H9 (cell line): ENCODE results near the gene PCDHGB7. TPM values are rescaled to one million over a fixed set of nuclear protein-coding genes. Genes with fewer than 3 reads are reported as not detected.
"Not testable (repeated sequence)": the region's sequence is repeated elsewhere in the genome, so short reads cannot be mapped to it uniquely, and the experiment has no call there.

Experiments used
- DNase-seq: peaks from one replicate; pipeline ENCODE4 v3.0.0-alpha.2; 2017
- H2AFZ ChIP-seq: one replicate; pipeline ENCODE4 v1.6.1; 2013; ENCODE audit warnings: mild to moderate bottlenecking, low read length, control low read depth, moderate library complexity
- H2AK5ac ChIP-seq: 2 replicates; pipeline ENCODE4 v1.6.1; 2013; ENCODE audit warnings: low read length, control low read depth, mixed read lengths; ENCODE audit not compliant: insufficient read length
- H2BK120ac ChIP-seq: one replicate; pipeline ENCODE4 v1.6.1; 2013; ENCODE audit warnings: low read depth, mild to moderate bottlenecking, low read length, control low read depth, inconsistent platforms; ENCODE audit not compliant: poor library complexity, severe bottlenecking
- H2BK12ac ChIP-seq: 2 replicates; pipeline ENCODE4 v1.6.1; 2013; ENCODE audit warnings: low read length, control low read depth, mixed read lengths, low read depth; ENCODE audit not compliant: insufficient read length
- H2BK15ac ChIP-seq: 2 replicates; pipeline ENCODE4 v1.6.1; 2013; ENCODE audit warnings: low read depth, low read length, control low read depth
- H2BK20ac ChIP-seq: one replicate; pipeline ENCODE4 v1.6.1; 2013; ENCODE audit warnings: low read depth, mild to moderate bottlenecking, low read length, control low read depth, inconsistent platforms; ENCODE audit not compliant: poor library complexity, severe bottlenecking
- H2BK5ac ChIP-seq: 2 replicates; pipeline ENCODE4 v1.6.1; 2013; ENCODE audit warnings: low read length, control low read depth, mixed read lengths; ENCODE audit not compliant: insufficient read length
- H3K14ac ChIP-seq: 2 replicates; pipeline ENCODE4 v1.6.1; 2013; ENCODE audit warnings: low read length, control low read depth; ENCODE audit not compliant: insufficient read depth
- H3K18ac ChIP-seq: 2 replicates; pipeline ENCODE4 v1.6.1; 2013; ENCODE audit warnings: low read depth, mild to moderate bottlenecking, mixed read lengths, low read length, control low read depth; ENCODE audit not compliant: insufficient read length
- H3K23ac ChIP-seq: 2 replicates; pipeline ENCODE4 v1.6.1; 2013; ENCODE audit warnings: low read length, control low read depth, mixed read lengths, low read depth; ENCODE audit not compliant: insufficient read length
- H3K23me2 ChIP-seq: 2 replicates; pipeline ENCODE4 v1.6.1; 2013; ENCODE audit warnings: low read depth, mild to moderate bottlenecking, mixed read lengths, low read length, control low read depth; ENCODE audit not compliant: insufficient read length, poor library complexity, severe bottlenecking
- H3K27ac ChIP-seq: 2 replicates; pipeline ENCODE4 v1.5.1; 2013; ENCODE audit warnings: low read length, control low read depth, mixed read lengths, low read depth; ENCODE audit not compliant: insufficient read length
- H3K27me3 ChIP-seq: 2 replicates; pipeline ENCODE4 v1.6.1; 2013; ENCODE audit warnings: low read length, control low read depth, inconsistent platforms; ENCODE audit not compliant: insufficient read depth
- H3K4ac ChIP-seq: 2 replicates; pipeline ENCODE4 v1.6.1; 2013; ENCODE audit warnings: low read depth, mild to moderate bottlenecking, control low read depth, inconsistent platforms, low read length, moderate library complexity
- H3K4me1 ChIP-seq: 2 replicates; pipeline ENCODE4 v1.6.1; 2013; ENCODE audit warnings: low read length, control low read depth, inconsistent platforms; ENCODE audit not compliant: insufficient read depth
- H3K4me2 ChIP-seq: 2 replicates; pipeline ENCODE4 v1.6.1; 2013; ENCODE audit warnings: low read length, control low read depth, mixed read lengths; ENCODE audit not compliant: insufficient read length, insufficient read depth
- H3K56ac ChIP-seq: 2 replicates; pipeline ENCODE4 v1.6.1; 2013; ENCODE audit warnings: low read depth, mild to moderate bottlenecking, mixed read lengths, low read length, control low read depth; ENCODE audit not compliant: insufficient read length
- H3K79me1 ChIP-seq: 2 replicates; pipeline ENCODE4 v1.6.1; 2013; ENCODE audit warnings: low read depth, mild to moderate bottlenecking, moderate library complexity, low read length, control low read depth, inconsistent platforms; ENCODE audit not compliant: insufficient read depth, poor library complexity, severe bottlenecking
- H3K79me2 ChIP-seq: 2 replicates; pipeline ENCODE4 v1.6.1; 2013; ENCODE audit warnings: low read length, control low read depth, inconsistent platforms; ENCODE audit not compliant: insufficient read depth
- H3K9ac ChIP-seq: 2 replicates; pipeline ENCODE4 v1.6.1; 2013; ENCODE audit warnings: low read length, control low read depth, mixed read lengths; ENCODE audit not compliant: insufficient read length; ENCODE audit errors: extremely low read depth
- H3K9me3 ChIP-seq: one replicate; pipeline ENCODE4 v1.6.1; 2013; ENCODE audit warnings: low read depth, low read length, inconsistent platforms; ENCODE audit not compliant: control insufficient read depth
- H3T11ph ChIP-seq: one replicate; pipeline ENCODE4 v1.6.1; 2013; ENCODE audit warnings: mild to moderate bottlenecking, low read length, control low read depth, inconsistent platforms
- H4K20me1 ChIP-seq: one replicate; pipeline ENCODE4 v1.6.1; 2013; ENCODE audit not compliant: control insufficient read depth, insufficient read length, insufficient read depth
- H4K5ac ChIP-seq: 2 replicates; pipeline ENCODE4 v1.6.1; 2013; ENCODE audit warnings: low read depth, mild to moderate bottlenecking, mixed read lengths, low read length, control low read depth; ENCODE audit not compliant: insufficient read length
- H4K8ac ChIP-seq: replicated peaks from 2 replicates; pipeline ENCODE4 v1.6.1; 2013; ENCODE audit warnings: low read length, control low read depth, mixed read lengths, low read depth; ENCODE audit not compliant: insufficient read length
- H4K91ac ChIP-seq: 2 replicates; pipeline ENCODE4 v1.6.1; 2013; ENCODE audit warnings: low read depth, mild to moderate bottlenecking, moderate library complexity, mixed read lengths, low read length, control low read depth; ENCODE audit not compliant: insufficient read length
- H3K27ac Mint-ChIP-seq, 3 experiments: 2 replicates in 2 of 3; 3 replicates in 1 of 3; pipeline ENCODE4 v1.8.0; 2020 to 2021; ENCODE audit warnings: mixed read lengths in 3 of 3, mild to moderate bottlenecking in 1 of 3, moderate library complexity in 1 of 3
- H3K27me3 Mint-ChIP-seq: 2 replicates; pipeline ENCODE4 v1.8.0; 2021; ENCODE audit warnings: low read depth, mild to moderate bottlenecking, moderate library complexity, mixed read lengths
- H3K36me3 Mint-ChIP-seq, 3 experiments: 2 replicates in 2 of 3; 3 replicates in 1 of 3; pipeline ENCODE4 v1.8.0; 2020 to 2021; ENCODE audit warnings: low read depth in 3 of 3, mixed read lengths in 3 of 3; ENCODE audit not compliant: insufficient read depth in 1 of 3
- H3K4me1 Mint-ChIP-seq, 2 experiments: 2 replicates each; pipeline ENCODE4 v1.8.0; 2020; ENCODE audit warnings: mixed read lengths in 2 of 2
- H3K4me3 Mint-ChIP-seq, 2 experiments: 2 replicates in 1 of 2; 3 replicates in 1 of 2; pipeline ENCODE4 v1.8.0; 2020 to 2021; ENCODE audit warnings: mild to moderate bottlenecking in 2 of 2, mixed read lengths in 2 of 2, moderate library complexity in 1 of 2
- H3K9me3 Mint-ChIP-seq, 2 experiments: 2 replicates in 1 of 2; 3 replicates in 1 of 2; pipeline ENCODE4 v1.8.0; 2020; ENCODE audit warnings: mild to moderate bottlenecking in 2 of 2, mixed read lengths in 2 of 2, moderate library complexity in 1 of 2
- WGBS: extraction: QIAGEN DNeasy Blood & Tissue Kit; methylation state at CpG from one replicate; pipeline ENCODE4 v1.1.7; 2013; ENCODE audit warnings: missing lambda C conversion rate, low lambda C conversion rate, mixed read lengths; ENCODE audit not compliant: insufficient read length; ENCODE audit errors: extremely low coverage; 5-methylcytosine and 5-hydroxymethylcytosine counted together
- total RNA-seq: library from RNA; stranded (reverse); gene quantifications from 2 replicates; pipeline ENCODE4 v1.2.1, GENCODE V29; 2021
- TF ChIP-seq, protein P1 (sequence below): fragments of 200-600 bp; sonication (generic); conservative IDR thresholded peaks from 3 replicates; pipeline ENCODE4 v1.8.0; 2021; ENCODE audit warnings: antibody characterized with exemption, mild to moderate bottlenecking

The PCDHGB7 gene
- total RNA-seq, 1 experiment from 2014 or later, result 7.7 TPM

DNA sequence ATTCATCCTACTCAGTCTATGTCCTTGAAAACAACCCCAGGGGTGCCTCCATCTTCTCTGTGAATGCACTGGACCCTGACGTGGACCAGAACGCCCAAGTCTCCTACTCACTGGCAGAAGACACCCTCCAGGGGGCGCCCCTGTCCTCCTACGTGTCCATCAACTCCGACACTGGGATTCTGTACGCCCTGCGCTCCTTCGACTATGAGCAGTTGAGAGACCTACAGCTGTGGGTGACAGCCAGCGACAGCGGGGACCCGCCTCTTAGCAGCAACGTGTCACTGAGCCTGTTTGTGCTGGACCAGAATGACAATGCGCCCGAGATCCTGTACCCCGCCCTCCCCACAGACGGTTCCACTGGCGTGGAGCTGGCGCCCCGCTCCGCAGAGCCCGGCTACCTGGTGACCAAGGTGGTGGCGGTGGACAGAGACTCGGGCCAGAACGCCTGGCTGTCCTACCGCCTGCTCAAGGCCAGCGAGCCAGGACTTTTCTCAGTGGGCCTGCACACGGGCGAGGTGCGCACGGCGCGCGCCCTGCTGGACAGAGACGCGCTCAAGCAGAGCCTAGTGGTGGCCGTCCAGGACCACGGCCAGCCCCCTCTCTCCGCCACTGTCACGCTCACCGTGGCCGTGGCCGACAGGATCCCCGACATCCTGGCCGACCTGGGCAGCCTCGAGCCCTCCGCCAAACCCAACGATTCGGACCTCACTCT lies 41.9 kb upstream of the PCDHGB7 start:
- H3K27me3 ChIP-seq, H2BK15ac ChIP-seq, H3K9ac ChIP-seq, H2AFZ ChIP-seq, H2BK20ac ChIP-seq, H3K4ac ChIP-seq, H3K56ac ChIP-seq, H4K91ac ChIP-seq, H3K27ac Mint-ChIP-seq, H2AK5ac ChIP-seq, H3K4me3 Mint-ChIP-seq, H4K8ac ChIP-seq, H4K5ac ChIP-seq, H3K79me2 ChIP-seq, H3K79me1 ChIP-seq, H3T11ph ChIP-seq, H3K4me1 Mint-ChIP-seq, H3K4me1 ChIP-seq, H2BK5ac ChIP-seq, H3K14ac ChIP-seq, H2BK120ac ChIP-seq, H3K23me2 ChIP-seq, H3K4me2 ChIP-seq, H3K18ac ChIP-seq, H2BK12ac ChIP-seq, H3K27me3 Mint-ChIP-seq, H3K27ac ChIP-seq, H3K23ac ChIP-seq, H4K20me1 ChIP-seq: not testable (repeated sequence)
- Mint-ChIP-seq H3K36me3 (peaks cover 30 to 45% (median 43%) of the 10 kb centered on the region in 3 experiments), H3K9me3 (peaks cover 59 to 70% of the 10 kb centered on the region in 2 experiments)
- TF ChIP-seq, protein P1, sequence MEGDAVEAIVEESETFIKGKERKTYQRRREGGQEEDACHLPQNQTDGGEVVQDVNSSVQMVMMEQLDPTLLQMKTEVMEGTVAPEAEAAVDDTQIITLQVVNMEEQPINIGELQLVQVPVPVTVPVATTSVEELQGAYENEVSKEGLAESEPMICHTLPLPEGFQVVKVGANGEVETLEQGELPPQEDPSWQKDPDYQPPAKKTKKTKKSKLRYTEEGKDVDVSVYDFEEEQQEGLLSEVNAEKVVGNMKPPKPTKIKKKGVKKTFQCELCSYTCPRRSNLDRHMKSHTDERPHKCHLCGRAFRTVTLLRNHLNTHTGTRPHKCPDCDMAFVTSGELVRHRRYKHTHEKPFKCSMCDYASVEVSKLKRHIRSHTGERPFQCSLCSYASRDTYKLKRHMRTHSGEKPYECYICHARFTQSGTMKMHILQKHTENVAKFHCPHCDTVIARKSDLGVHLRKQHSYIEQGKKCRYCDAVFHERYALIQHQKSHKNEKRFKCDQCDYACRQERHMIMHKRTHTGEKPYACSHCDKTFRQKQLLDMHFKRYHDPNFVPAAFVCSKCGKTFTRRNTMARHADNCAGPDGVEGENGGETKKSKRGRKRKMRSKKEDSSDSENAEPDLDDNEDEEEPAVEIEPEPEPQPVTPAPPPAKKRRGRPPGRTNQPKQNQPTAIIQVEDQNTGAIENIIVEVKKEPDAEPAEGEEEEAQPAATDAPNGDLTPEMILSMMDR, result peak; percentile 30; the same call in 1 of the 3 replicates
- H3K9me3 ChIP-seq, result peaks cover 30% of the 10 kb centered on the region
- WGBS, result no CpG with 5 or more reads among the region's 48 CpGs
- peak; percentile 24 for DNase-seq
